Measurements from ENCODE around the gene MSH5.
"Not testable (repeated sequence)": the region's sequence is repeated elsewhere in the genome, so short reads cannot be mapped to it uniquely, and the experiment has no call there.

MSH5 gene

DNA sequence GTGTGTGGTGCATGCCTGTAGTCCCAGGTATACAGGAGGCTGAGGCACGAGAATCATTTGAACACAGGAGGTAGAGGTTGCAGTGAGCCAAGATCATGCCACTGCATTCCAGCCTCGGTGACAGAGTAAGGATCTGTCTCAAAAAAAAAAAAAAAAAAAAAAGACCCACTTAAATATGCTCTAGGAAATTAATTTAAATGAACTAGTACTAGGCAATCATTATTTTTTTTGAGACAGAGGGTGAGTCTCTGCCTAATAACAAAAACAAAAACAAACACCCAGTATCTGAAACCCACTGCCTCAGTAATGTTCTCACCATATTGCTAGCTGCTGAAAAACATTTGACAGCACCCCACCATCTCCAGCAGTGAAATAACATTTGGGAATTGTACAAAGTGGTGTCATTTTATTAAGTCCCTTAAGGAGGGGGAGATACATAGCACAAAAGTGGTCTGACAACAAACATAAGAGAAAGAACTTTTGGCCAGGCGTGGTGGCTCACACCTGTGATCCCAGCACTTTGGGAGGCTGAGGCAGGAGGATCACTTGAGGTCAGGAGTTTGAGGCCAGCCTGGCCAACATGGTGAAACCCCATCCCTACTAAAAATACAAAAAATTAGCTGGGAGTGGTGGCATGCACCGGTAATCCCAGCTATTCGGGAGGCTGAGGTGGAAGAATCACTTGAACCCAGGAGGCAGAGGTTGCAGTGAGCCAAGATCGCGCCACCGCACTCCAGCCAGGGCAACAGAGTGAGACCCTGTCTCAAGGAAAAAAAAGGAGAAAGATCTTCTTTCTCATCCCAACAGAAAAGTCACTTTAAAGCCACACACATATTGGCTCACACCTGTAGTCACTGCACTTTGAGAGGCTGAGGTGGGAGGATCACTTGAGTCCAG is 61.5 kb downstream of the MSH5 start:
- DNase-seq (ENCODE audit: low spot score) = not testable (repeated sequence)

DNA sequence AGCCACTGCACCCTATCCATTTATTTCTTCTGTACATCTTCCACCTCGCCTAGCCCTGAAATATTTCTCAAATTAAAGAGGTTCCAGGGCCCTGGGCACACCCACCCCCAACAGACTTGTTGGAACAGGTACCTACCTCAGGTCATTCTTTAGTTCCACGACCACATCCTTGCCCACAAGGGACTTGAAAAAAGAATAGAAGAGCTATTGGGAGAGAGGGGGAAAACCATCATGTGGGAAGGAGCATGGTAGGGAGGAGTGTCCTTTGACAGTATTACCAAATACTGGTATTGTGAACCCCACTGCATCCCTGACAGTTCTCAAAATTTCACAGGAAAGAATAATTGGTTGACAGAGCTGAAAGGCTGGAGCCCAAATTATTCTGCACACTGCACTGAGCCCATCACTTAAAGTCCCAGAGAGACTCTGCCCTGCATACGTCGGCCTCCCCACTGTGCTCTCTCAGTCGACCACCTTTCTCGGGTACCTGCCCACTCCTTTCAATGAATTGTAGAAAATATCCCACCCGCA is 66.2 kb downstream of the MSH5 start:
- DNase-seq (ENCODE audit: low spot score) = no peak

DNA sequence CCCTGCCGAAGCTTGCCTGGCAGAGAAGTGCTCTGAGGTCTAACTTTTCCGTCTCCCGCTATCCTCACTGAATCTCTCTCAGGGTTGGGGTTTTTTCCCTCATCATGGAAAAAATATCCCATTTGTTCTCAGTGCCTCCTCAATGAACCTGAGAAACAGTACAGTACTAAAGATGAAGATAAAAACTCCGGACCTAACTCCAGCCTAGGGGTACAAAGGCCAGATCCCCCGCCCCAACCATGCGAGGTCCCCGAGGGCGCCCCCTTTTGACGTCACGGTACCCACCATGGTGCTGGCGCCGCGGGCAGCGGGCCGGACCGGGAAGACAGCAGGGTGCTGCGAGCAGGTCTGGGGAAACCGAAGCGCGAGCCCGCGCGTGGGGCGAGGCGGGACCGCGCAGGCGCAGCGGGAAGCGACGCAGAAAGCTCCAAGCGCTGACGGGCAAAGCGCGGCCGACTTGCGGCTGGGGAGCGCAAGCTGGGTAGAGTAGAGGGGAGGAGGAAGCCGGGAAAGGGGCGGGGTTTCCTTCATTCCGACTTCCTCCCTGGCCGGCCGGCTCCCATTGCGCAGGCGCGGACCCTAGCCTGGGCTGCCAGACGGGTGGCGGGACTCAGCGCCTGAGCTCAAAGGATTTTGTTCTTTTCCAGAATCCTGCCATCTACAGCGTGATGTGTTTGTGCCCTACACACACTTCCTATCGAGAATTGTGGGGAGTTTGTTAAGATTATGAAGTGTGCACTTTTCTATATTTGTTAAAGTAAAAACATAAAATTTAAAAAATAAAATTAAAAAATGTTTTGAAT is 66.9 kb downstream of the MSH5 start, which contains the start of gene LSM2:
TSS of gene LSM2 (minus strand) at position 497 of the 803 bp plus-strand sequence. CDS start at position 288, 209 bp downstream.
- peak; percentile 95 for DNase-seq (ENCODE audit: low spot score)

DNA sequence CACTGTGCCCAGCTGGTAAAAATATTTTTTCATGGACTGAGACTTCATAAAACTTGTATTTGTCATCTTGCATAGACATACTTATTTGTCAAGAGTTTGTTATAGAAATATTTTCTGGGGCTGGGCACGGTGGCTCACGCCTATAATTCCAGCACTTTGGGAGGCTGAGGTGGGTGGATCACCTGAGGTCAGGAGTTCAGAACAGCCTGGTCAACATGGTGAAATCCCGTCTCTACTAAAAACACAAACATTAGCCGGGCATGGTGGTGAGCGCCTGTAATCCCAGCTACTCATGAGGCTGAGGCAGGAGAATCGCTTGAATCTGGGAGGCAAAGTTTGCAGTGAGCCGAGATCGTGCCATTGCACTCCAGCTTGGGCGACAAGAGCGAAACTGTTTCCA is 68.8 kb downstream of the MSH5 start:
- not testable (repeated sequence) for DNase-seq (ENCODE audit: low spot score)

DNA sequence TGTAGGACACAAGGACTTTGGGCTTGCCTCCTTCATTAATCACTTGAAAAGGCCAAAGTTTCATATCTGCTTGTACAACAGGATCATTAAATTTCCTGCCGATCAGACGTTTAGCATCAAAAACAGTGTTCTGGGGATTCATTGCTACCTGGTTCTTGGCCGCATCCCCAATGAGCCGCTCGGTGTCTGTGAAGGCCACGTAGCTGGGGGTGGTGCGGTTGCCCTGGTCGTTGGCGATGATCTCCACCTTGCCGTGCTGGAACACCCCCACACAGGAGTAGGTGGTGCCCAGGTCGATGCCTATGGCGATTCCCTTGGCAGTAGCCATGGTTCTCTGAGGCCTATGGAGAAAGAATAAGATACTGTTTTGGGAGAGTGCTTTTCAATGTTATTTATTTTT is 71.8 kb downstream of the MSH5 start:
- DNase-seq (ENCODE audit: low spot score) = no peak

Data from HuH-7 (cell line).